OCI-LY3 (cell line): ENCODE results near the gene KDELR3.

ENCODE experiments used
- H2AFZ ChIP-seq: fragments of 200-600, 300-600 bp; shearing (Covaris generic); 2 replicates; pipeline ENCODE4 v1.6.0; 2014; ENCODE audit warnings: antibody characterized with exemption, low read depth, low read length
- H3K27ac ChIP-seq: fragments of 200-600, 300-600 bp; sonication (generic); 2 replicates; pipeline ENCODE4 v1.5.1; 2014; ENCODE audit warnings: mild to moderate bottlenecking, low read length, moderate library complexity, mixed read lengths
- H3K27me3 ChIP-seq: fragments of 200-600, 300-600 bp; sonication (generic); 2 replicates; pipeline ENCODE4 v1.6.1; 2014; ENCODE audit warnings: low read depth, low read length, mixed read lengths
- H3K36me3 ChIP-seq: fragments of 200-600, 300-600 bp; sonication (generic); replicated peaks from 2 replicates; pipeline ENCODE3; 2014; ENCODE audit warnings: low read depth, low read length, mixed read lengths
- H3K4me1 ChIP-seq: fragments of 300-600, 200-600 bp; sonication (generic); 2 replicates; pipeline ENCODE4 v1.6.1; 2014; ENCODE audit warnings: low read length, mixed read lengths
- H3K4me2 ChIP-seq: fragments of 200-600, 300-600 bp; sonication (generic); 2 replicates; pipeline ENCODE4 v1.6.1; 2014; ENCODE audit warnings: low read length, mixed read lengths
- H3K4me3 ChIP-seq: fragments of 300-600, 200-600 bp; sonication (generic); 2 replicates; pipeline ENCODE4 v1.5.1; 2014; ENCODE audit warnings: antibody characterized with exemption, mild to moderate bottlenecking, low read length, moderate library complexity
- H3K79me2 ChIP-seq: fragments of 300-600, 200-600 bp; shearing (Covaris generic); 2 replicates; pipeline ENCODE4 v1.6.1; 2014; ENCODE audit warnings: mild to moderate bottlenecking, low read length, mixed read lengths
- H3K9ac ChIP-seq: fragments of 300-600, 200-600 bp; shearing (Covaris generic); 2 replicates; pipeline ENCODE4 v1.6.0; 2014; ENCODE audit warnings: mild to moderate bottlenecking, low read length, moderate library complexity
- H3K9me3 ChIP-seq: fragments of 200-600, 300-600 bp; shearing (Covaris generic); 2 replicates; pipeline ENCODE4 v1.6.1; 2014; ENCODE audit warnings: low read length, mixed read lengths; ENCODE audit not compliant: insufficient read depth
- H4K20me1 ChIP-seq: fragments of 200-600, 300-600 bp; sonication (generic); 2 replicates; pipeline ENCODE4 v1.6.1; 2016; ENCODE audit warnings: low read length, mixed read lengths; ENCODE audit not compliant: insufficient read depth
- CTCF ChIP-seq: fragments of 200-600, 300-600 bp; sonication (generic); IDR thresholded peaks from 2 replicates; pipeline ENCODE4 v1.5.1; 2014; ENCODE audit warnings: antibody characterized with exemption, low read length, low read depth
- EZH2phosphoT487 ChIP-seq: fragments of 200-600 bp; shearing (Covaris generic); IDR thresholded peaks from 2 replicates; pipeline ENCODE4 v1.6.1; 2018; ENCODE audit warnings: antibody characterized with exemption, mixed run types, low read depth

Gene KDELR3

DNA sequence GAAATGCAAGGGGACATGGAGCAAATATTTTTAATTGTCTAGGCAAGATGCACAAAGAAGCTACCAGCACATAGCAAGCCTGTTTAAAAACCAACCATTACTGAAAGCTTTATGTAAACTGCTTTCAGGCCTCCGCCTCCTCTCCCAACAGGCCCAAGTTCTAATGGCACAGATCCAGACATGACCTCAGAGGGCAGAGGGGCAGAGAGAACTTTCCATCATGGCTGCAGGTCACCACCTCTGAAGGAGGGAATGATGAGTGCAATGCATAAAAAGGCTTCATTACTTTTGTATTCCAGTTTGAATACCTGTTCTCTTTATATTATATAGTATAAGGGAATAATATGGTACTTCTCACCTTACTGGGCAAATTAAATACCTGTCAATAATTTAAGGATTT lies 23.0 kb downstream of the KDELR3 start:
- H3K36me3 ChIP-seq = peaks cover 88% of the 10 kb centered on the region
- peak overlapping the region; percentile 39 for H3K27ac ChIP-seq
- no peaks in the 10 kb centered on the region for H3K27me3 ChIP-seq
- peaks cover 70% of the 10 kb centered on the region for H4K20me1 ChIP-seq
- H3K4me3 ChIP-seq = no peak overlapping the region
- no peaks in the 10 kb centered on the region for H3K9me3 ChIP-seq
- no peak overlapping the region for H2AFZ ChIP-seq
- no peak overlapping the region for H3K4me2 ChIP-seq
- TF ChIP-seq CTCF (no peak), EZH2phosphoT487 (no peak)
- H3K4me1 ChIP-seq = peaks cover 4% of the 10 kb centered on the region
- H3K9ac ChIP-seq = no peak overlapping the region
- H3K79me2 ChIP-seq = peaks cover 47% of the 10 kb centered on the region

DNA sequence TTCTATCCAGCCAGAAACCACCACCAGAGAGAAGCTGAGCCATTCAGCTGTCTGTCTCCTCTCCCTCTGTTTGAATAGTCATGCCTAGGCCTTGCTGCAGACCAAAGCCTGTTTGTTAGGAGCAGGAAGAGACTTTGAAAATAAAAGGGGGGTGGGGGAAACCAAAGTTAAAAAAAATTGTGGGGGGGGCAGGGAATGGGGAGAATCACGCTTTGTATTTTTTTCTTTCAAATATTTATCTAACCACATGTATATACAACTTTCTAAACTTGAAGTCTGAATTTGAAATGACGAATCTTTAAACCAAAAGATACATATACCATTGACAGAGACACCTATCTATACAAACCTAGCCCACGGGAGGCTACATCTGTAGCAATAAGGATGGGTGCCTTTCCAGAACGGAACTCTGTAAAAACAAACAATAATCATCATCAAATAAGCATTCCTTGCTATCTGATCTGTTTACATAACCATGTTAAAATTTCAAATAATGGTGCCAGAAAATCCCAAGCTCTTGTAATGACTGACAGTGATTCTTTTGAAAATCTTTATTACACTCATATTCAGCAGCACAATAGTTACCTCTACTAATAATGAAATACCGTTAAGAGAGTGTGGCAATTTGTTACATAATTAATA lies 23.9 kb downstream of the KDELR3 start:
- Histone ChIP-seq H4K20me1 (peaks cover 67% of the 10 kb centered on the region), H3K9ac (no peak overlapping the region), H3K79me2 (peaks cover 55% of the 10 kb centered on the region), H3K27ac (no peak overlapping the region), H3K4me3 (no peak overlapping the region), H3K4me2 (no peak overlapping the region), H3K4me1 (peaks cover 4% of the 10 kb centered on the region), H3K36me3 (peaks cover 88% of the 10 kb centered on the region), H2AFZ (no peak overlapping the region), H3K9me3 (no peaks in the 10 kb centered on the region), H3K27me3 (no peaks in the 10 kb centered on the region)
- TF ChIP-seq EZH2phosphoT487 = no peak
- TF ChIP-seq CTCF = no peak

GRCh38 chr22:38494498-38494897 lies 26.6 kb downstream of the KDELR3 start:
- no peak overlapping the region for H3K9ac ChIP-seq
- H3K4me1 ChIP-seq = peaks cover 4% of the 10 kb centered on the region
- H3K36me3 ChIP-seq = peaks cover 89% of the 10 kb centered on the region
- peaks cover 67% of the 10 kb centered on the region for H4K20me1 ChIP-seq
- H3K27ac ChIP-seq = no peak overlapping the region
- no peaks in the 10 kb centered on the region for H3K27me3 ChIP-seq
- H3K79me2 ChIP-seq = peaks cover 72% of the 10 kb centered on the region
- no peak for TF ChIP-seq CTCF
- no peak overlapping the region for H2AFZ ChIP-seq
- H3K9me3 ChIP-seq = no peaks in the 10 kb centered on the region
- no peak overlapping the region for H3K4me2 ChIP-seq
- H3K4me3 ChIP-seq = no peak overlapping the region

DNA sequence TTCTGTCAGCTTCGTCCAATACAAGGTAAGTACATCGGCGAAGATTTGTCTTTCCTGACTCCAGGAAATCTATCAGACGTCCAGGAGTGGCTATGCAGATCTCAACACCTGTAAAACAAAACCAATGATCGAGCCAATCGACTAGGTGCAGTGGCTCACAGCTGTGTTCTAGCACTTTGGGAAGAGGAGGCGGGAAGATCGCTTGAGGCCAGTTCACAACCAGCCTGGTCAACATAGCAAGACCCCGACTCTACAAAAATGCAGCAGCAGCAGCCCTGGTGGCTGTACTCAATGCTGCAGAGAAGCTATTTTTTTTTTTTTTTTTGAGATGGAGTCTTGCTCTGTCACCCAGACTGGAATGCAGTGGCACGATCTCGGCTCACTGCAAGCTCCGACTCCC lies 27.0 kb downstream of the KDELR3 start:
- Histone ChIP-seq H4K20me1 (peaks cover 62% of the 10 kb centered on the region), H3K27me3 (no peaks in the 10 kb centered on the region), H3K4me1 (peaks cover 4% of the 10 kb centered on the region), H2AFZ (no peak overlapping the region), H3K4me2 (no peak overlapping the region), H3K79me2 (peaks cover 71% of the 10 kb centered on the region), H3K4me3 (no peak overlapping the region), H3K36me3 (peaks cover 88% of the 10 kb centered on the region), H3K9me3 (no peaks in the 10 kb centered on the region), H3K9ac (no peak overlapping the region), H3K27ac (no peak overlapping the region)
- no peak for TF ChIP-seq EZH2phosphoT487
- no peak for TF ChIP-seq CTCF
